ENCODE data around the gene AKR7A2.
"Not testable (repeated sequence)": the region's sequence is repeated elsewhere in the genome, so short reads cannot be mapped to it uniquely, and the experiment has no call there.

AKR7A2 gene

DNA sequence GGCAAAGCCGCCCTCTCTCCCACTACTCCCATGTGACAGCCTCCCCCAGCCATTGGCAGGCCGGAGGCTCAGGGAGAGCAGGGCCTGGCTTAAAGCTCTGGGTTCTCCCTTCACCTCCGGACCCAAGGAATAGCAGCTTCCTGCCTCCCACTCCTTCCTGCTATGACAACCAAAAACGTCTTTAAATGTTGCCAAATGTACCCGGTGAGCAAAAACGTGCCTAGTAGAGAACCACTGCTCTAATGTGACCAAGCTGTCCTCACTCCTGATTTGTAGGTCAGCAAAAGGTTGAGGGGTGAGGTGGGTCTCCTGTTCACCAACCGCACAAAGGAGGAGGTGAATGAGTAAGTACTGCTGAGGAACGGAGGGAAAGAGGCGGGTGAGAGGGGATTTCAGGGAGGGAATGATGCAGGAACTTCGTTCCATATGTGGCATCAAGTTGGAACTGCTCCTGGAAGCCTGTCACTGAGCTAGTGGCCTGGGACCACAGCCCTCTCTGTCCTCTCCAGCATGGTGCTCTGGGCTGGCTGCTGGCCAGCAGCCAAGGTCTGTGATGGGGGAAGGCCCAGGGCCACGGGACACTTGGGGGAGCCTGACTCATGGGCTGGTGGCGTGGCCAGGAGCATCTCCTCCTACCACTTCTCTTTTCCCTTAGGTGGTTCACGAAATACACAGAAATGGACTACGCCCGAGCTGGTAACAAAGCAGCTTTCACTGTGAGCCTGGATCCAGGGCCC, 54.6 kb downstream of the AKR7A2 start:
- DNase-seq = no peak

DNA sequence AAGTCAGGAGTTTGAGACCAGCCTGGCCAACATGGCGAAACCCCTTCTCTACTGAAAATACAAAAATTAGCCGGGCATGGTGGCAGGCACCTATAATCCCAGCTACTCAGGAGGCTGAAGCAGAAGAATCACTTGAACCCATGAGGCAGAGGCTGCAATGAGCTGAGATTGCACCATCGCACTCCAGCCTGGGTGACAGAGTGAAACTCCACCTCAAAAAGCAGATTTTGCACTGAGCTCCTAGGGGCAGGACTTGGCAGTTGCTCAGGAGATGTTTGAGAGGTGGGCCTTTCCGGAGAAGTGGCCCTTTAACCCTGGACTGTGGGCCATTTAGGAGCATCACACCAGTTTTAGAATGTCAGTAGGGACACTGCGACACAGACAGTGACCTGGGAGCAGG, 55.6 kb downstream of the AKR7A2 start:
- not testable (repeated sequence) for DNase-seq

DNA sequence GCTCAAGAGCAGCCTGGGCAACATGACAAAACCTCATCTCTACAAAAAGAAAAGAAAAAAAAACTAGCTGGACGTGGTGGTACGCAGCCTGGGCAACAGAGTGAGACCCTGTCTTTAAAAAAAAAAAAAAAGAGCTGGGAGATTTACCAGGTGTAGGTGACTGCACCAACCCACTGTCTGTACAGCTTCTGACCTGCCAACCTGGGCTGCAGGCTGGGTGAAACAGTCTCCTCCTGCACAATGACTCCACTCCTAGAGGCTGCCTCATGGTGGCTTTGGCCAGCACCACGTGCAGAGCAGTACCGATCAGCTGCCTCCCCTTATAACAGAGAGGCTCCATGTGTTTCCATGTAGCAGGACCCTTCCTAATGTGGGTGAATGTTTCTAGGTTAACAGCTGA, 56.7 kb downstream of the AKR7A2 start:
- DNase-seq = no peak

DNA sequence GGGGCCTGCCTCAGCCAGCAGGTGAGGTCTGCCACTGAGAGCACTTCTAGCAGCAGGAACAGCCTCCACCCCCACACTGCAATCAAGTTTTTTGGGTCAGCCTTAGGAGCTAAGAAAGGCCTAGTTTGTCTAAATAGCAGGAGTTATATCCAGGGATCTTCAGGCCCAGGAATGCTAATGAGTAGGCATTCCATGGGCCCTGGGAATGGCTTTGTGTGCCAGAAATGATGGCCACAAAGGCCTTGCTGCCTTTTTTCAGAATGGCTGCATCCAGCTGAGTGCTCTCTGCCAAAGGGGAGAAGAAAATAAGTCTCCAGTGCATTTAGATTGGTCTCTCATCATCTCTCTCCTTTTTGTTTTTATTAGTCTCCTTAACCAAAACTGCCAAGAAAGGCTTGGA, 57.5 kb downstream of the AKR7A2 start:
- DNase-seq = no peak

All from cerebellar nuclear complex (tissue), 1 donor.